Urinary bladder (tissue), 4 donors: ENCODE data around the gene RFT1. TPM values are rescaled to one million over a fixed set of nuclear protein-coding genes. Genes with fewer than 3 reads are reported as not detected.

Source experiments
- DNase-seq: peaks from one replicate; pipeline ENCODE4 v3.0.0-alpha.2; 2015; ENCODE audit errors: extremely low spot score
- H3K27ac ChIP-seq: one replicate; pipeline ENCODE4 v1.5.1; 2013; ENCODE audit warnings: low read depth, mild to moderate bottlenecking, moderate library complexity
- H3K36me3 ChIP-seq: one replicate; pipeline ENCODE4 v1.6.1; 2013; ENCODE audit warnings: mild to moderate bottlenecking, moderate library complexity; ENCODE audit not compliant: insufficient read depth
- H3K4me1 ChIP-seq: one replicate; pipeline ENCODE4 v1.6.1; 2013; ENCODE audit warnings: mild to moderate bottlenecking, moderate library complexity; ENCODE audit not compliant: insufficient read depth
- H3K4me3 ChIP-seq: one replicate; pipeline ENCODE4 v1.5.1; 2013; ENCODE audit warnings: low read depth, low read length
- WGBS: extraction: QIAGEN DNeasy Blood & Tissue Kit; methylation state at CpG from one replicate; pipeline ENCODE4 v1.1.7; 2013; 5-methylcytosine and 5-hydroxymethylcytosine counted together
- polyA plus RNA-seq: library from polyadenylated mRNA; stranded (reverse); fragments of 200-250 nt; gene quantifications from one replicate; pipeline ENCODE4 v1.2.3, GENCODE V29; 2013
- total RNA-seq: library from RNA; depleted of rRNA; stranded (reverse); fragments of >200 nt; gene quantifications from one replicate; pipeline ENCODE4 v1.2.3, GENCODE V29; 2014
- donor health status: healthy with polysubstance abuse.
- donor health status: healthy.

The RFT1 gene
- total and polyA plus RNA-seq, 2 donors = 11.5 to 14.2 TPM

DNA sequence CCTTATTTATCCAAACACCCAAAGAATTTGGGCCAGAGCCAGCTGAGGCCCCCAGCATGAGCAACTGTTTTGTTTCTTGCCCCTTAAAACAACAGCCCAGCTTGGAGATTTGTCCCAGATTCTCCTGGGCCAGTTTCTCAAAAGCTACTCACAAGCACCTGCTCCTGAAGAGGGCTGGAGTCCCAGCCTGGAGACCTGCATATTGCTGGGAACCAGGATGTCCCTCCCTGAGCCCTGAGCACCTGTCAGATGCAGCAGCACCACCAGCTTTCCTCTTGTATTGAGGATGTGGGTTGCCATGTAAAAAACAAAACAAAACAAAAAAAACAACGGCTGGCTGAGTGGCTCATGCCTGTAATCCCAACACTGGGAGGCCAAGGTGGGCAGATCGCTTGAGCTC is 7.0 kb upstream of the RFT1 start:
- Histone ChIP-seq H3K4me3 (no peak overlapping the region), H3K36me3 (no peaks in the 10 kb centered on the region), H3K4me1 (no peaks in the 10 kb centered on the region), H3K27ac (no peak overlapping the region)
- WGBS = 71% methylated on average over 2 of the region's 2 CpGs
- DNase-seq = no peak

DNA sequence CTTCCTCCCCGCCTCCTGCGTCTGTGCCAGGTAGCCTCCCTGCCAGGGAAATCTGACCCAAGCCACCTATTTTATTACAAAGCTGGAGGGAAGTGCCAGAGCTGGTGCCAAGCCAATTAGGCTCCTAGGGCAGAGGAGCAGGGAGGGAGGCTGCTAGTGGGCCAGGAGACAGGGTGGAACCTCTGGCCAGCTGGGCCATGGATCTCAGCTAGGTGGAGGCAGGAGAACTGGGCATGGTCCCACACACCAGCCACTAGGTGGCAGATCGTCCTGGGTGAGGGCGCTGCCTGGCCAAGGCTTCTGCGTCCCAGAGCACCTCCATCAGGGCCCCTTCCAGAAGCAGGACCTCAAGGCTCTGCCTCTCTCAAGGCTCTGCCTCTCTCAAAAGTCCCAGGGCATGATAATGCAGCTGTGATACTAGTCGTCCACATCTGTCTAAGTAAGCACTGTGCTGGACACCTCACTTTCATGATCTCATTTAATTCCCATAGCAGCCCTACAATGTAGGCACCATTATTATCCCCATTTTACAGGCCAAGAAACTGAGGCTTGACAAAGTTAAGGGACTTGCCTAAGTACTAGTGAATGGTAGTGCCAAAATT is 4.5 kb upstream of the RFT1 start:
- H3K27ac ChIP-seq = no peak overlapping the region
- no peaks in the 10 kb centered on the region for H3K4me1 ChIP-seq
- DNase-seq = no peak
- no peaks in the 10 kb centered on the region for H3K36me3 ChIP-seq
- H3K4me3 ChIP-seq = no peak overlapping the region
- 30% methylated on average over 6 of the region's 6 CpGs for WGBS

DNA sequence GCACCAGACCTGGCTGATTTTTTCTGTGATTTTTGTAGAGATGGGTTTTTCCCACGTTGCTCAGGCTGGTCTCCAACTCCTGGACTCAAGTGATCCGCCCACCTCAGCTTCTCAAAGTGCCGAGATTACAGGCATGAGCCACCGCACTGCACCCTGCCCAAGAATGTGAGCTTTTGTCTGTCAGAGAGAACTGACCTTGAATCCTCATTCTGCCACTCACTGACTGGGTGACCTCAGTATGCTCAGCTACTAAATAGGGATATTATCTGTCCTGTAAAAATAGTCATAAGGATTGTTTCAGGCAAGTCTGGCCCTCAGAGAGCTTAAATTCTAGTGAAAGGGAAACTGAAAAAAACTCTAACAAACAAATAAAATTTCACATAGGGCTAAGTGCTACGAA is 2.1 kb upstream of the RFT1 start:
- no peak for DNase-seq
- 71% methylated on average over 5 of the region's 5 CpGs for WGBS
- no peak overlapping the region for H3K4me3 ChIP-seq
- no peaks in the 10 kb centered on the region for H3K36me3 ChIP-seq
- no peak overlapping the region for H3K27ac ChIP-seq
- H3K4me1 ChIP-seq = no peaks in the 10 kb centered on the region

DNA sequence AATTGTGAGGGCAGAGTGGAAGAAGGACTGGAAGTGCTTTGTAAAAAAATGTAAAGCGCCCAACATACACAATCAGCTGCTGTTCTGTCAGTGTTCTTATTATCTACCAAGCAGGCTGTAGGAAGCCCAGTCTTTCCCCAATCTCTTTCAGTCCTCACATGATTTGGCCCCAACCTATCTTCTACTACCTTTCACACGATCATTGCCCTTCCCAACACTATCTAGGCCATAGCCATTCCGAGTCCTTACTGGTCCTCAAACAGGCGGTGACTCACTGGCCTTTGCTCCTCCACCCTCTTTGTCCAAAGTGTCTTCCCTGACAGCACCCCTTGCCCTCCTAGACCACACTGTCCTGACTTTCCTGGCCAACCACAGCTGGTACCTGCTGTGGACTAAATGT is 861 bp upstream of the RFT1 start:
- WGBS = 92% methylated on average over 4 of the region's 4 CpGs
- DNase-seq = no peak
- Histone ChIP-seq H3K27ac (peak overlapping the region; percentile 0), H3K4me1 (no peaks in the 10 kb centered on the region), H3K36me3 (no peaks in the 10 kb centered on the region), H3K4me3 (peak overlapping the region; percentile 87)

DNA sequence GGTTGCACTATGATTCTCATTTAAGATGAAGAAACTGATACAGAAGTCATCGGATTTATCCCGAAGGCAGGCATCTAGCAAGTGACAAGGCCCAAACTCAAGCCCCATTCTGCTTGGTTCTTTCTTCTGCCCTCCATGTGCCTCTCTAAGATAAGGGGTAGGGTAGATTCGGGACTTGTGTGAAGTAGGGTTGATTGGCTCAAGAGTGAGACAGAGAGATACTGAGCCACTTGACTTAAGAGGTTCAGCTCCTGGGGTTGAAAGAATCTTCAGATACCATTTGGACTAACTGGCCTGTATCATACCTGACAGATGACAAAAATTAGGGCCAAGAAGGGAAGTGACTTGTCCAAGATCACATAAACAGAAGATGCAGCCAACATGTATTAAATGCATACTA is 891 bp downstream of the RFT1 start:
- DNase-seq = no peak
- no peaks in the 10 kb centered on the region for H3K4me1 ChIP-seq
- no peaks in the 10 kb centered on the region for H3K36me3 ChIP-seq
- peak overlapping the region; percentile 87 for H3K4me3 ChIP-seq
- no peak overlapping the region for H3K27ac ChIP-seq
- 77% methylated on average over 3 of the region's 3 CpGs for WGBS

DNA sequence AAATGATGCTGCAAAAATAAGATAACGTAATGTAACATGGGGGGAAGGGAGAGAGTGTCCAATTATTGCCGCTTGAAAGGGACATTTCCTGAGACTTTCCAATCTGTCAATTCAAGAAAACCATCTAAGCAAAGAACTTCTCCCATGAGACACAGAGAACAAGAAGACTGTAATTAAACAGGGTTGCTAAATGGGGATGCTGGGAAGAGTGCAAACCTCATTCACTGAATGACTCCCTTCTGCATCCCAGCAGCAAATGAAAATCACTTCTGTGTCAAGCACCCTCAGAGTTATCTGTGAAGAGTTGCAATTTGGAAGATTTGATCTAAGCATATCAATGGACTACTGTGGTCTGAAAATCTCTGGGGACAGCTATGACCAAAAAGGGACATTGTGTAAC is 3.6 kb downstream of the RFT1 start:
- Histone ChIP-seq H3K27ac (no peak overlapping the region), H3K4me3 (no peak overlapping the region), H3K36me3 (no peaks in the 10 kb centered on the region), H3K4me1 (no peaks in the 10 kb centered on the region)
- DNase-seq = no peak
- WGBS = 90% methylated on average over 2 of the region's 2 CpGs

DNA sequence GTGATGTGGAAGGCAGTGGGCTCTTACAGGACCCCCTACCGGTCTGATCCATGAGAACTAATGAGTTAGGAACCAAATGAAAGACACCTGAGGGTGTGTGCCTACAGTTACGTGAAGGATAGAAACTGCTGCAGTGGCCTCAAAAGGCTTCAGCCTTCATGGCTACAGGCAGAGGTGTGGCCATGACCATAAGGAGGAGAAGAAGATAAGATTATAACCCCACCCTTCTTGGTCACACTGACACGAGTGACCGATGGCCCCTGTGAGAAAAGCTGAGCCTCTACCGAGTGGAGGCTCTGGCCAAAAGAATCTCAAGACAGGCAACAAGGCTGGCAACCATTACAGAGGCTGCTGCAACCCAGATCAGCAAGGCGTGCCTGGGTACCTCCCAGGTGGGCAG is 6.3 kb downstream of the RFT1 start:
- 91% methylated on average over 6 of the region's 6 CpGs for WGBS

DNA sequence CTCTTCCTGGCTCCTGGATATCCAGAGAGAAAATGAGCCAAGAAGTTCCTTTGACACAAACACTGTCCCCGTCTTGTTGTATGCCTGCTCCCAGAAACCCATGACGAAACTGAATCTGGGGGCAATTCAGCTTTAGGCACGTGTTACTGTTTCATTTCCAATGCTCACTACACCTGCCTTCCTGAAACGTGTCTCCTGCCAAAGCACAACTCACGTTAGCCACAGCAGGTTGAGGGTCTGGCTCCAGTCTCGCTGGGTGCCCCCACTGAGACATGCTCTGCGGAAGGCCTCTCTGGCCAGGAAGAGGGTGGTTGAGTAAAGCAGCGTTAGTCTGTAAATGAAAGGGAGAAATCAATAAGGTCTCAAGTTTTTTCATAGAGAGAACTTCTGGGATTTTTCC is 6.7 kb downstream of the RFT1 start:
- DNase-seq = no peak
- Histone ChIP-seq H3K4me1 (no peaks in the 10 kb centered on the region), H3K36me3 (no peaks in the 10 kb centered on the region), H3K27ac (no peak overlapping the region), H3K4me3 (no peak overlapping the region)
- WGBS = 92% methylated on average over 8 of the region's 8 CpGs

More for the DNA sequence above, 6.3 kb downstream of the RFT1 start:
- no peak for DNase-seq
- H3K27ac ChIP-seq = no peak overlapping the region
- no peaks in the 10 kb centered on the region for H3K36me3 ChIP-seq
- no peak overlapping the region for H3K4me3 ChIP-seq
- H3K4me1 ChIP-seq = no peaks in the 10 kb centered on the region

DNA sequence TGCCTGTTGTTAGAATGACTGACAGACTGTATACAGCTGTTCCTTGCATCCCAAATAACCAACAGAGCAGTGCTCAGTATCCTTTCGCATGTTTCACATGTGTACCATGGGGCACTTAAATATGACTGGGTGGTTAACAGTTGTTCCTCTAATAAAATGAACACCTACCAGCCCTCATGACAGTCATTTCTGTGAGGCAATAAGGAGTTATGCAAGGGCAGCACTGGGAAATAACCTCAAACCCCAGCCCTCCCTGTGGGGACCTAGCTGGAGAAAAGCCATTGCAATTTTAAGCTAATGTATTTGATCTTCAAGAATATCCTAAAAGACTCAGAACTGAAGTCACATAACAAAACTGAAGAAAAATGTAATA is 7.3 kb downstream of the RFT1 start:
- Histone ChIP-seq H3K36me3 (no peaks in the 10 kb centered on the region), H3K4me3 (no peak overlapping the region), H3K4me1 (no peaks in the 10 kb centered on the region), H3K27ac (no peak overlapping the region)
- DNase-seq = no peak
- WGBS = 97% methylated on average over 1 of the region's 1 CpG

DNA sequence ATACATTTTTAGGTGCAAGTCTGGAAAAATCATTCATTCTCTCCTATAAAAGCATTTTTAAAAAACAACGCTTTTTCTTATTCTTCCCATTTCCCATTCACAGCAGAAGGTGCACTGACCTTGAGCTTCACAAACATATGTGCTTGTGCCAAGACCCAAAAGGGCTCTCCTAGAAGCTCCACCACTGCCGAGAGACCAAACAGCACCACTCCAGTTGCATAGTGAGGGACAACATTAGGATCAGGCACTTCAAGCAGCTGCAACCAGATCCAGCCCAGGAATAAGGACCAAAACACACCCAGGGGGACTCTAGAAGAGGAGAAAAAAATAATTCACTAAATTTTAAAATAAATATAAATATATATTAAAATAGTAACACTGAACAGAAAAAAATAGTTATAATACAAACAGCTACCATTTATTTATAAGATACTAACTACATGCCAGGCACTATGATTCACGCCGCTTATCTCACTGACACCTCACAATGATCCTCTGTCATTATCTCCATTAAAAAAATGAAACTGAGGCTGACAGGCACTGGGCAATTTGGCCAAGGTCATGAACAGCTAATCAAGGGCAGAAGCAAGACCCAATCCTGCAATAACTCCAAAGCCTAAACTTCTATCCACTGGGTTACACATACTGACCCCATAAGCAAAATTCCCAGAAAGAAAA is 7.8 kb downstream of the RFT1 start:
- Histone ChIP-seq H3K4me3 (no peak overlapping the region), H3K4me1 (no peaks in the 10 kb centered on the region), H3K36me3 (no peaks in the 10 kb centered on the region), H3K27ac (no peak overlapping the region)
- DNase-seq = no peak
- 93% methylated on average over 4 of the region's 4 CpGs for WGBS

DNA sequence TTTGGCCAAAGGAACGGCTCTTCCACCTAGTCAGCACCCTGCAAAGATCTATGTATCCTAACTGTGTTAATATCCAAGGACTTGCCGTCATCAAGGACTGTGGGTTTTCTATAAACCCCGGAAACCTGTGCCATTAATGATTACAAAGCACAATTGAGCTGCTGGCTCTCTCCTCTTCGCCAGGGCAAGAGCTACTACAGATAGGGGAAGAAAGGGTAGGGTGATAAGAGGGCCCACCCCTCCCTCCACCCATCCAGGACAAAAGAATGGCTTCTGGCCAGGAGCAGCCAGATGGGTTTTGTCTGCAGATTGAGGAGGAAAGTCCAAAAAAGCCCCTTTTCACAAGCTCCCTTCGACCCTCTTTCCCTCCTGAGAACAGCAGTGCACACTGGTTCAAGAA is 9.9 kb downstream of the RFT1 start:
- Histone ChIP-seq H3K4me1 (no peaks in the 10 kb centered on the region), H3K27ac (no peak overlapping the region), H3K4me3 (no peak overlapping the region), H3K36me3 (peaks cover 1% of the 10 kb centered on the region)
- 65% methylated on average over 5 of the region's 5 CpGs for WGBS
- no peak for DNase-seq

DNA sequence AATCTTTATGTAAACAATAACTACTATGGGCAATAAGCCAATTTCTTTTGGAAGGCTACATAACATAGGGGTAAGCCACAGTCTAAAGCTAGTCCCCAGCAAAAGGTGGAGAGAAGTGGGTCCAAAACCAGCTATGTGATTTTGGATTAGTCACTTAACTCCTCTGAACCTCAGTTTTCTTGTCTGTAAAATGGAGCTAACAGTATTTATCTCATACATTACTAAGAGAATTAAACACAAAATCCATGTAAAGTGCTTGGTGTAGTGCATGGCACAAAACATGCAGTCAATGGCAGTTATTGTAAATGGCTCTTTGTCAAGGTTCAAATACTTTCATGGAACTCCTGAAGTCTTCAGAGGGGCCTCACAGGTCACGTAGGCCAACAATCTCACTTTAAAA is 13.3 kb downstream of the RFT1 start:
- peaks cover 2% of the 10 kb centered on the region for H3K36me3 ChIP-seq
- H3K27ac ChIP-seq = no peak overlapping the region
- no peak overlapping the region for H3K4me3 ChIP-seq
- 98% methylated on average over 1 of the region's 1 CpG for WGBS
- no peaks in the 10 kb centered on the region for H3K4me1 ChIP-seq
- no peak for DNase-seq

DNA sequence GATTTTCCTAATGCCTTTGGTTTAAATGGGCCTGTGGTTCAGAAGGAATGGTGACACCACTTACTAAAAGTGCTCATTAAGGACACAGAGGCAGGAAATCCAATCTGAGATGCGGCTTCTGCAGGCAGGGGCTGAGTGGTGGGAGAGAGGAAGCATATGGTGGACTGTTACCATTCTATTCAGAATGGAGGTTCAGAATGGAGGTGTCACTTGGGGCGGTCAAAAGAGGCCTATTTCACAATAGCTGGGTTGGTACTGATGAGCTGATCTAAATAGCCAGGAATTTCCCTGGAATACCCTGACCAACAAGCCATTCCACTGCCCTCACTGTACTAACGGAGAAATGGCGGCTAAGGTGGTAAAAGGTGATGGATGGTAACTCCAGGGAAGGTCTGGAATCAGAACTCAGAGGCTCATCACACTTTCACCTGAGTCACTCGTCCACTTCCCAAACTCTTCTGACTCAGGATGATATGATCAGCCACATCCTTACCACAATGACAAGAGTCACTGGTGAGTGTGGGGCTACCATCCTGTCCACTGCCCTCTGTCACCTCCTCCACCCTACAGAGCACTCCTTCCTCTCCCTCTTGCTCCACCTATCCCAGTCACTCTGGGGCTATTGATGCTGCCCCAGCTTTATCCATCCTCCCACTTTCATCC is 15.7 kb downstream of the RFT1 start:
- Histone ChIP-seq H3K27ac (no peak overlapping the region), H3K4me1 (no peaks in the 10 kb centered on the region), H3K36me3 (peaks cover 2% of the 10 kb centered on the region), H3K4me3 (no peak overlapping the region)
- WGBS = 83% methylated on average over 5 of the region's 5 CpGs
- no peak for DNase-seq

DNA sequence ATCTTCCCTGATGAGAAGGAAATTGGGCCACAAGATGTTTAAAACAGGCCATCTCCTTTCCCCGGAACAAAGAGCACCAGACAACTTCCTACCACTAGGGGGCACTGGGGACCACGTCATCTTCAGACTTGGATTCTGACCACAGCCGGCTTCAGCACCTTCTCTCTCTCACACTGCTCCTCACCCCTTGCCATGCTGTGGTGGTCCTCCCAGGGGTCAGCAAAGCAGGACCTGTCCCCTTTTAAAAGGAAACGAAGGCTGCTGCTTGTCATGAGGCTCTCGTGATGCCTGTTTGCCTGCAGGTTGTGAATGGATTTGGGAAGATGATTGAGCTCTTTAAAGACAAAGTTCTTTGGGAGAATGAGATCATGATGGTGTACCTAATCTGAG is 16.2 kb downstream of the RFT1 start:
- H3K36me3 ChIP-seq = peaks cover 2% of the 10 kb centered on the region
- peak; percentile 67 for DNase-seq
- no peak overlapping the region for H3K27ac ChIP-seq
- H3K4me1 ChIP-seq = no peaks in the 10 kb centered on the region
- 8% methylated on average over 5 of the region's 5 CpGs for WGBS
- no peak overlapping the region for H3K4me3 ChIP-seq
